ENCODE results near the gene SSTR3. TPM values are rescaled to one million over a fixed set of nuclear protein-coding genes. Genes with fewer than 3 reads are reported as not detected.

SSTR3 gene
- total and polyA plus RNA-seq, 2 donors from 2014 or later: 0.13 to 0.56 TPM

DNA sequence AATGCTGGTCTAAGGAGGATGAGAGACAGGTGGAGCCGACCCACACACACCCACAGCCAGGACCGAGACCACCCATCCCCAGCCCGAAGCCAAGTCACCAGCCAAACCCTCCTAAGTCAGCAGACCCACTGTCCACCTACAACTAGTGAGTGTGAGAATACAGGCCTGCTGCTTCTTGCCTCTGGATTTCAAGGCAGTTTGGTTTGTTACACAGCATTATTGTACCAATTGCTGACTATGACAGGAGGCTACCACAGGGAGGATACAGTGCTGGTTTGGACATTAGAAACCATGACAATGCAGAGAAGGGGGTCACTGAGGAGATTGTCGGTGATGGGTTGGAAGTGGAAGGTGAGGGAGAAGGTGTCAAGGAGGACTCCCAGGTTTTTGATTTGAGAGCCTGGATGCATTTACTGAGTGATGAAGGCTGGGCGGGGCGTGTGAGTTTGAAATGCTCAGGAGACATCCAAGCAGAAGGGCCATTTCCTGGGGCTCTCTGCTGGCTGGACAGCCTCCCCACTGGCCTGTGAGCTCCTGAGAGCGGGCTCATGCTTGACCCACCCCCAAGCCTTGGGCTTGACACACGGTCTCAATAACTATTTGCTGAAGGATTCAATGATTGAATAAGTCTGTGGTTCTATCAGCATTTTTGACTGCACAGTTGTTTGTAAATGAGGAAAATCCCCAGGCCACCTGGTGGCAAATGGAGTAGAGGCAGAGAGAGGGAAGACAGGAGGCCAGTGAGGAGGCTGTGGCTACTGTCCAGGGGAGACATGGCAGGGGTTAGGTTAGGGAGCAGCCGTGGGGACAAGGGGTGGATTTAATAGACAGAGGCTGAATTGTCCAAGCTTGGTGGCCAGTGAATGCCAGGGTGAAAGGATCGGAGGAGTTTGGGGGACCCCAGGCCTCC, 9.4 kb upstream of the SSTR3 start:
- no peaks in the 10 kb centered on the region for H3K4me1 ChIP-seq (ENCODE audit: control insufficient read depth in 2 of 3, insufficient read depth in 2 of 3, low read depth in 1 of 3, low read length in 3 of 3)
- no peak overlapping the region for H3K9ac ChIP-seq (ENCODE audit: low read length in 3 of 3)
- FAIRE-seq (no peak), DNase-seq (no peak)
- H3K9me3 ChIP-seq (ENCODE audit: control insufficient read depth in 2 of 3, insufficient read depth in 1 of 3, low read length in 3 of 3): no peaks in the 10 kb centered on the region
- no peak overlapping the region for H3K4me3 ChIP-seq (ENCODE audit: low read length in 3 of 3)
- intact Hi-C loops (cut with DNase I): no loop called here
- TF ChIP-seq, protein P1, sequence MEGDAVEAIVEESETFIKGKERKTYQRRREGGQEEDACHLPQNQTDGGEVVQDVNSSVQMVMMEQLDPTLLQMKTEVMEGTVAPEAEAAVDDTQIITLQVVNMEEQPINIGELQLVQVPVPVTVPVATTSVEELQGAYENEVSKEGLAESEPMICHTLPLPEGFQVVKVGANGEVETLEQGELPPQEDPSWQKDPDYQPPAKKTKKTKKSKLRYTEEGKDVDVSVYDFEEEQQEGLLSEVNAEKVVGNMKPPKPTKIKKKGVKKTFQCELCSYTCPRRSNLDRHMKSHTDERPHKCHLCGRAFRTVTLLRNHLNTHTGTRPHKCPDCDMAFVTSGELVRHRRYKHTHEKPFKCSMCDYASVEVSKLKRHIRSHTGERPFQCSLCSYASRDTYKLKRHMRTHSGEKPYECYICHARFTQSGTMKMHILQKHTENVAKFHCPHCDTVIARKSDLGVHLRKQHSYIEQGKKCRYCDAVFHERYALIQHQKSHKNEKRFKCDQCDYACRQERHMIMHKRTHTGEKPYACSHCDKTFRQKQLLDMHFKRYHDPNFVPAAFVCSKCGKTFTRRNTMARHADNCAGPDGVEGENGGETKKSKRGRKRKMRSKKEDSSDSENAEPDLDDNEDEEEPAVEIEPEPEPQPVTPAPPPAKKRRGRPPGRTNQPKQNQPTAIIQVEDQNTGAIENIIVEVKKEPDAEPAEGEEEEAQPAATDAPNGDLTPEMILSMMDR (IDR thresholded peaks at IDR 0.05; ENCODE audit: borderline replicate concordance, extremely low read depth, insufficient read depth): no peak
- H3K27me3 ChIP-seq (ENCODE audit: control insufficient read depth, insufficient read depth, low read length): no peaks in the 10 kb centered on the region
- no peaks in the 10 kb centered on the region for H3K36me3 ChIP-seq (ENCODE audit: control insufficient read depth in 2 of 3, insufficient read depth in 3 of 3, low read length in 3 of 3)
- no peak overlapping the region for H3K27ac ChIP-seq (ENCODE audit: low read depth in 2 of 2, low read length in 2 of 2)

DNA sequence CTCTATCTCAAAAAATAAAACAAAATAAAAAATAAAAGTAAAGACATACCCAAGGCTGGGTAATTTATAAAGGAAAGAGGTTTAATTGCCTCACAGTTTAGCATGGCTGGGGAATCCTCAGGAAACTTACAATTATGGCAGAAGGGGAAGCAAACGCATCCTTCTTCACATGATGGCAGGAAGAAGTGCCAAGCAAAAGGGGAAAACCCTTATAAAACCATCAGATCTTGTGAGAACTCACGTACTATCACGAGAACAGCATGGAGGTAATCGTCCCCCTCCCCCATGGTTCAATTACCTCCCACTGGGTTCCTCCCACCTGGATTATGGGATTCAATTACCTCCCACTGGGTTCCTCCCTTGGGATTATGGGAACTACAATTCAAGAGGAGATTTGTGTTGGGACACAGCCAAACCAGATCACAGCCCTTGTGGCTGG, 8.3 kb upstream of the SSTR3 start:
- Histone ChIP-seq H3K4me3 (ENCODE audit: low read length in 3 of 3) (no peak overlapping the region), H3K27ac (ENCODE audit: low read depth in 2 of 2, low read length in 2 of 2) (no peak overlapping the region), H3K36me3 (ENCODE audit: control insufficient read depth in 2 of 3, insufficient read depth in 3 of 3, low read length in 3 of 3) (no peaks in the 10 kb centered on the region), H3K4me1 (ENCODE audit: control insufficient read depth in 2 of 3, insufficient read depth in 2 of 3, low read depth in 1 of 3, low read length in 3 of 3) (no peaks in the 10 kb centered on the region), H3K27me3 (ENCODE audit: control insufficient read depth, insufficient read depth, low read length) (no peaks in the 10 kb centered on the region), H3K9me3 (ENCODE audit: control insufficient read depth in 2 of 3, insufficient read depth in 1 of 3, low read length in 3 of 3) (no peaks in the 10 kb centered on the region), H3K9ac (ENCODE audit: low read length in 3 of 3) (no peak overlapping the region)
- intact Hi-C loops (cut with DNase I): no loop called here
- DNase-seq (no peak), FAIRE-seq (no peak)
- TF ChIP-seq, protein P1 (IDR thresholded peaks at IDR 0.05; ENCODE audit: borderline replicate concordance, extremely low read depth, insufficient read depth): no peak

GRCh38 chr22:37219533-37219932, 7.3 kb upstream of the SSTR3 start:
- intact Hi-C loops (cut with DNase I): no loop called here
- FAIRE-seq (no peak), DNase-seq (no peak)
- no peaks in the 10 kb centered on the region for H3K4me1 ChIP-seq (ENCODE audit: control insufficient read depth in 2 of 3, insufficient read depth in 2 of 3, low read depth in 1 of 3, low read length in 3 of 3)
- no peak overlapping the region for H3K9ac ChIP-seq (ENCODE audit: low read length in 3 of 3)
- no peak overlapping the region for H3K4me3 ChIP-seq (ENCODE audit: low read length in 3 of 3)
- no peaks in the 10 kb centered on the region for H3K36me3 ChIP-seq (ENCODE audit: control insufficient read depth in 2 of 3, insufficient read depth in 3 of 3, low read length in 3 of 3)
- H3K27me3 ChIP-seq (ENCODE audit: control insufficient read depth, insufficient read depth, low read length): no peaks in the 10 kb centered on the region
- H3K27ac ChIP-seq (ENCODE audit: low read depth in 2 of 2, low read length in 2 of 2): no peak overlapping the region
- no peaks in the 10 kb centered on the region for H3K9me3 ChIP-seq (ENCODE audit: control insufficient read depth in 2 of 3, insufficient read depth in 1 of 3, low read length in 3 of 3)
- TF ChIP-seq, protein P1 (IDR thresholded peaks at IDR 0.05; ENCODE audit: borderline replicate concordance, extremely low read depth, insufficient read depth): no peak

Measured in kidney (tissue), 14 donors.